ENCODE data around the gene RAD51B. TPM values are rescaled to one million over a fixed set of nuclear protein-coding genes. Genes with fewer than 3 reads are reported as not detected.

The RAD51B gene
- polyA plus RNA-seq, 3 donors = 3.6 to 11.6 (median 9.4) TPM

GRCh38 chr14:68542346-68542745 is 722.8 kb downstream of the RAD51B start:
- H3K27ac Mint-ChIP-seq = no peak overlapping the region
- no peak overlapping the region for H3K9ac ChIP-seq (ENCODE audit: insufficient read depth, low read length, poor library complexity, severe bottlenecking)
- H3K4me3 ChIP-seq (replicated peaks in 1 of 3; ENCODE audit: low read depth in 2 of 3, low read length in 3 of 3) = no peak overlapping the region
- no peak overlapping the region for H3K27ac ChIP-seq (ENCODE audit: low read depth in 1 of 2, low read length in 2 of 2)
- H2AFZ ChIP-seq (ENCODE audit: insufficient read depth, low read depth, low read length, poor library complexity, severe bottlenecking) = no peak overlapping the region
- H3K4me3 Mint-ChIP-seq = no peak overlapping the region
- no peaks in the 10 kb centered on the region for H3K9me3 ChIP-seq (replicated peaks in 1 of 2; ENCODE audit: control insufficient read depth in 1 of 2, insufficient read depth in 1 of 2, low read length in 2 of 2)
- peaks cover 0 to 8% of the 10 kb centered on the region in 2 donors for H3K36me3 Mint-ChIP-seq
- H3K4me1 Mint-ChIP-seq = peaks cover 8% of the 10 kb centered on the region
- no peaks in the 10 kb centered on the region for H3K27me3 ChIP-seq (ENCODE audit: control insufficient read depth in 2 of 2, insufficient read depth in 2 of 2, low read length in 2 of 2)
- H3K9me3 Mint-ChIP-seq = no peaks in the 10 kb centered on the region
- H3K4me2 ChIP-seq (replicated peaks; ENCODE audit: extremely low read depth, low read length, poor library complexity, severe bottlenecking) = no peak overlapping the region
- no peak for DNase-seq
- TF ChIP-seq CTCF (IDR thresholded peaks at IDR 0.05) = no peak
- peaks cover 0 to 2% (median 0%) of the 10 kb centered on the region in 3 donors for H3K27me3 Mint-ChIP-seq (ENCODE audit: low read depth in 3 of 3)
- intact Hi-C loops (cut with micrococcal nuclease) = no loop called here
- H3K4me1 ChIP-seq (ENCODE audit: control insufficient read depth in 1 of 2, insufficient read depth in 2 of 2, low read length in 2 of 2) = no peaks in the 10 kb centered on the region
- H3K79me2 ChIP-seq (ENCODE audit: insufficient read depth, low read length) = no peaks in the 10 kb centered on the region
- H4K20me1 ChIP-seq (ENCODE audit: insufficient read depth, low read length) = no peaks in the 10 kb centered on the region
- no CpG with 5 or more reads among the region's 2 CpGs for WGBS (ENCODE audit: insufficient coverage)
- no peaks in the 10 kb centered on the region for H3K36me3 ChIP-seq (replicated peaks in 1 of 2; ENCODE audit: control insufficient read depth in 1 of 2, insufficient read depth in 2 of 2, low read length in 2 of 2)

GRCh38 chr14:68543516-68543915 is 723.9 kb downstream of the RAD51B start:
- H3K9me3 Mint-ChIP-seq = no peaks in the 10 kb centered on the region
- no peak overlapping the region for H3K4me2 ChIP-seq (replicated peaks; ENCODE audit: extremely low read depth, low read length, poor library complexity, severe bottlenecking)

More at GRCh38 chr14:68543516-68543915, 723.9 kb downstream of the RAD51B start:
- Histone ChIP-seq H3K27me3 (ENCODE audit: control insufficient read depth in 2 of 2, insufficient read depth in 2 of 2, low read length in 2 of 2) (no peaks in the 10 kb centered on the region), H4K20me1 (ENCODE audit: insufficient read depth, low read length) (no peaks in the 10 kb centered on the region), H3K36me3 (replicated peaks in 1 of 2; ENCODE audit: control insufficient read depth in 1 of 2, insufficient read depth in 2 of 2, low read length in 2 of 2) (no peaks in the 10 kb centered on the region), H2AFZ (ENCODE audit: insufficient read depth, low read depth, low read length, poor library complexity, severe bottlenecking) (no peak overlapping the region), H3K4me1 (ENCODE audit: control insufficient read depth in 1 of 2, insufficient read depth in 2 of 2, low read length in 2 of 2) (no peaks in the 10 kb centered on the region), H3K9ac (ENCODE audit: insufficient read depth, low read length, poor library complexity, severe bottlenecking) (no peak overlapping the region), H3K9me3 (replicated peaks in 1 of 2; ENCODE audit: control insufficient read depth in 1 of 2, insufficient read depth in 1 of 2, low read length in 2 of 2) (no peaks in the 10 kb centered on the region), H3K79me2 (ENCODE audit: insufficient read depth, low read length) (no peaks in the 10 kb centered on the region), H3K4me3 (replicated peaks in 1 of 3; ENCODE audit: low read depth in 2 of 3, low read length in 3 of 3) (no peak overlapping the region), H3K27ac (ENCODE audit: low read depth in 1 of 2, low read length in 2 of 2) (no peak overlapping the region)
- DNase-seq = no peak
- Mint-ChIP-seq H3K36me3 (peaks cover 0 to 8% of the 10 kb centered on the region in 2 donors), H3K27me3 (ENCODE audit: low read depth in 3 of 3) (peaks cover 0 to 2% (median 0%) of the 10 kb centered on the region in 3 donors), H3K27ac (no peak overlapping the region), H3K4me1 (peaks cover 11% of the 10 kb centered on the region), H3K4me3 (no peak overlapping the region)
- no peak for TF ChIP-seq CTCF (IDR thresholded peaks at IDR 0.05)
- no CpG with 5 or more reads among the region's 3 CpGs for WGBS (ENCODE audit: insufficient coverage)
- intact Hi-C loops (cut with micrococcal nuclease) = no loop called here
